Bronchial epithelial cell (primary cell): ENCODE data around the gene PLSCR5. TPM values are rescaled to one million over a fixed set of nuclear protein-coding genes. Genes with fewer than 3 reads are reported as not detected.

ENCODE experiments used
- DNase-seq: peaks from one replicate; pipeline ENCODE4 v3.0.0-alpha.2; 2010; ENCODE audit warnings: low read depth
- FAIRE-seq: peaks from 2 replicates; lab custom pipeline; 2011; peaks lifted over from hg19 to GRCh38; lab: Jason Lieb, UNC
- H3K27me3 ChIP-seq: 2 replicates; pipeline ENCODE4 v1.5.1; 2011; ENCODE audit warnings: low read length; ENCODE audit not compliant: control insufficient read depth, insufficient read depth
- H3K36me3 ChIP-seq: 2 replicates; pipeline ENCODE4 v1.5.1; 2011; ENCODE audit warnings: low read length; ENCODE audit not compliant: control insufficient read depth, insufficient read depth
- H3K4me3 ChIP-seq: 2 replicates; pipeline ENCODE4 v1.5.1; 2011; ENCODE audit warnings: mild to moderate bottlenecking, low read depth, low read length, control low read depth
- CTCF ChIP-seq: IDR thresholded peaks from 2 replicates; pipeline ENCODE4 v1.5.1; 2011; ENCODE audit warnings: mild to moderate bottlenecking, moderate library complexity, low read length, control low read depth, inconsistent platforms; ENCODE audit not compliant: insufficient read depth, severe bottlenecking
- total RNA-seq: library from RNA; depleted of rRNA; stranded (reverse); fragments of >200 nt; gene quantifications from 2 replicates; pipeline ENCODE4 v1.2.1, GENCODE V29; 2014

The PLSCR5 gene
- total RNA-seq, 1 donor from 2014 or later: not detected

- no peak for DNase-seq
- no peaks in the 10 kb centered on the region for H3K27me3 ChIP-seq
- TF ChIP-seq CTCF: no peak
- no peaks in the 10 kb centered on the region for H3K36me3 ChIP-seq
- FAIRE-seq: no peak
- no peak overlapping the region for H3K4me3 ChIP-seq
Measured at GRCh38 chr3:146640361-146640760, 35.2 kb upstream of the PLSCR5 start.

- DNase-seq (no peak), FAIRE-seq (no peak)
- no peak for TF ChIP-seq CTCF
- H3K4me3 ChIP-seq: no peak overlapping the region
- no peaks in the 10 kb centered on the region for H3K27me3 ChIP-seq
- no peaks in the 10 kb centered on the region for H3K36me3 ChIP-seq
Measured at GRCh38 chr3:146638718-146639117, 33.6 kb upstream of the PLSCR5 start.

- FAIRE-seq: no peak
- no peak for DNase-seq
- H3K27me3 ChIP-seq: no peaks in the 10 kb centered on the region
- H3K36me3 ChIP-seq: no peaks in the 10 kb centered on the region
- no peak for TF ChIP-seq CTCF
- H3K4me3 ChIP-seq: no peak overlapping the region
Measured at GRCh38 chr3:146637871-146638270, 32.7 kb upstream of the PLSCR5 start.

GRCh38 chr3:146636881-146637280 is 31.7 kb upstream of the PLSCR5 start:
- TF ChIP-seq CTCF: no peak
- H3K4me3 ChIP-seq: no peak overlapping the region
- H3K36me3 ChIP-seq: no peaks in the 10 kb centered on the region
- FAIRE-seq (no peak), DNase-seq (no peak)
- no peaks in the 10 kb centered on the region for H3K27me3 ChIP-seq

- no peak for FAIRE-seq
Measured at GRCh38 chr3:146634346-146634745, 29.2 kb upstream of the PLSCR5 start.

More at GRCh38 chr3:146634346-146634745, 29.2 kb upstream of the PLSCR5 start:
- no peak for DNase-seq
- no peak overlapping the region for H3K4me3 ChIP-seq
- no peaks in the 10 kb centered on the region for H3K27me3 ChIP-seq
- TF ChIP-seq CTCF: no peak
- no peaks in the 10 kb centered on the region for H3K36me3 ChIP-seq
